ENCODE measurements around the gene SNX3. TPM values are rescaled to one million over a fixed set of nuclear protein-coding genes. Genes with fewer than 3 reads are reported as not detected.

SNX3 gene
- total RNA-seq, 4 donors from 2014 or later, result 123 to 182 (median 170) TPM

GRCh38 chr6:108174371-108175175, 86.3 kb downstream of the SNX3 start:
- Histone ChIP-seq H3K36me3 (no peaks in the 10 kb centered on the region), H3K27me3 (peaks cover 2 to 98% of the 10 kb centered on the region in 2 donors), H3K4me3 (no peak overlapping the region), H3K9me3 (no peaks in the 10 kb centered on the region), H3K4me1 (peaks cover 0 to 30% (median 13%) of the 10 kb centered on the region in 4 donors), H3K27ac (no peak overlapping the region)
- WGBS, 2 donors, result 8 to 9% methylated on average over 22 to 43 of the region's 43 CpGs
- TF ChIP-seq POLR2A (IDR thresholded peaks at IDR 0.05), result no peak
- no peak for TF ChIP-seq EP300 (IDR thresholded peaks at IDR 0.05)
- TF ChIP-seq CTCF (IDR thresholded peaks at IDR 0.05), result no peak
- no peak for DNase-seq (ENCODE audit: low spot score in 2 of 2)

GRCh38 chr6:108171918-108172516, 88.8 kb downstream of the SNX3 start:
- 40 to 56% methylated on average over 2 to 3 of the region's 3 CpGs for WGBS, 2 donors
- H3K9me3 ChIP-seq, result no peaks in the 10 kb centered on the region
- no peak for TF ChIP-seq EP300 (IDR thresholded peaks at IDR 0.05)
- TF ChIP-seq POLR2A (IDR thresholded peaks at IDR 0.05), result no peak
- no peak for TF ChIP-seq CTCF (IDR thresholded peaks at IDR 0.05)
- H3K4me3 ChIP-seq, result no peak overlapping the region
- H3K4me1 ChIP-seq, result peaks cover 0 to 56% (median 29%) of the 10 kb centered on the region in 4 donors
- H3K36me3 ChIP-seq, result no peaks in the 10 kb centered on the region
- peaks cover 6 to 100% of the 10 kb centered on the region in 2 donors for H3K27me3 ChIP-seq
- no peak for DNase-seq (ENCODE audit: low spot score in 2 of 2)
- H3K27ac ChIP-seq, result no peak overlapping the region

- peaks cover 7 to 100% of the 10 kb centered on the region in 2 donors for H3K27me3 ChIP-seq
- H3K4me3 ChIP-seq, result no peak overlapping the region
- peaks cover 0 to 59% (median 31%) of the 10 kb centered on the region in 4 donors for H3K4me1 ChIP-seq
- H3K27ac ChIP-seq, result no peak overlapping the region
- H3K9me3 ChIP-seq, result no peaks in the 10 kb centered on the region
- DNase-seq (ENCODE audit: low spot score in 2 of 2), result no peak
- no peaks in the 10 kb centered on the region for H3K36me3 ChIP-seq
- WGBS, 2 donors, result 37 to 44% methylated on average over 21 of the region's 21 CpGs
- no peak for TF ChIP-seq CTCF (IDR thresholded peaks at IDR 0.05)
- TF ChIP-seq EP300 (IDR thresholded peaks at IDR 0.05), result no peak
- TF ChIP-seq POLR2A (IDR thresholded peaks at IDR 0.05), result no peak
Measured at GRCh38 chr6:108171291-108171917, 89.4 kb downstream of the SNX3 start.

DNA sequence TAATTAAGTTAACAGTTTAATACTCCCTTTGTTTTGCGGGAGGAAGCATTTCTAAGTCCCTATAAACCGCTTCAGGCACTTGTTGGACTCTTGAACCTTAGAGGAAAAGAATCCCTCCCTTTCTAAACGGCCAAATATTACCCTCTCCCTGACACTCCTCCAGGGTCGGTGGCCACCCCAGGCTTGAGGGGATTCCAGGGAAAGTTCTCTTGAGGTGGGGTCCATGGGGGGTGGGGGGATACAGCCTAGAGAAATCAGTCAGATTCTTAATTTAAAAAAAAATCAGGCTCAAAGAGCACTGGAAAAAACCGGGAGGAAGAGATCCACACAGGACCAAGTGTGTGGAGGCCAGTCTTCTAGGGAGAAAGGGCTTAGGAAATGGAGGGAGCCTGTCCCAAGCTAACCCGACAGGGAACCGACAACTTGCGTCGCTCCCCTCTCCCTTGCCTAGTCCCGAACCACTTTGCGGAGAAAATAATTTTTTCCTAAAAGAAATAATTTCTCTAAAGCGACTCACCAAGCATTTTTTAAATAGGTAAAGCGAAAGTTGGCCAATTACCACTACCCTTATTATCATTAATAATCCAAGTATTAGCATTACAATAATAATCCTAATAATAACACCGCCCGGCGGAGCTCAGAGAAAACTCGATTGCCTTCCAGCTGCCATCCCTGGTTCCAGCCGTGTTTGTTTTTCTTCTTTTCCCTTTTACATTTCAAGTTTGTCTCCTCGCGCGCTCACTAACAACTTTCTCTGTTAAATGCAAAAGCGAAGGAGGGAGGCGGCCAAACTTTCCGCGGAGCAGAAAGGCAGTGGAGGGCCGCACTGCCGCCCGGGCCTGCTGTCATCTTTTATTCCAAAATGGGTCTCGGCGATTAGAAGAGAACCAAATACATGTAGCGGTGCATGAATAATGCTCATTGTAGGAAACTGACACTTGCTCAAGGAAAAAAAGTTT, 90.2 kb downstream of the SNX3 start:
- Histone ChIP-seq H3K36me3 (no peaks in the 10 kb centered on the region), H3K4me3 (no peak overlapping the region), H3K27me3 (peaks cover 7 to 100% of the 10 kb centered on the region in 2 donors), H3K27ac (no peak overlapping the region), H3K4me1 (peaks cover 0 to 59% (median 30%) of the 10 kb centered on the region in 4 donors), H3K9me3 (no peaks in the 10 kb centered on the region)
- no peak for DNase-seq (ENCODE audit: low spot score in 2 of 2)
- 26 to 27% methylated on average over 31 of the region's 31 CpGs for WGBS, 2 donors
- TF ChIP-seq CTCF (IDR thresholded peaks at IDR 0.05), result no peak

Measured in tibial nerve (tissue), 4 donors.